KBM-7 (cell line): ENCODE measurements around the gene SRSF8.
"Not testable (repeated sequence)": the region's sequence is repeated elsewhere in the genome, so short reads cannot be mapped to it uniquely, and the experiment has no call there.

Experiments used
- DNase-seq: peaks from one replicate; pipeline ENCODE4 v3.0.0-alpha.2; 2015
- in situ Hi-C: fragments of 300-500 bp; cut with MboI; formaldehyde crosslinking; loops from 2 replicates; pipeline ENCODE4 v1.14.3; 2020; ENCODE audit warnings: low sequenced_read_pairs, low pct_unique_long_range_greater_than_20kb, mixed read lengths

Gene SRSF8, protein sequence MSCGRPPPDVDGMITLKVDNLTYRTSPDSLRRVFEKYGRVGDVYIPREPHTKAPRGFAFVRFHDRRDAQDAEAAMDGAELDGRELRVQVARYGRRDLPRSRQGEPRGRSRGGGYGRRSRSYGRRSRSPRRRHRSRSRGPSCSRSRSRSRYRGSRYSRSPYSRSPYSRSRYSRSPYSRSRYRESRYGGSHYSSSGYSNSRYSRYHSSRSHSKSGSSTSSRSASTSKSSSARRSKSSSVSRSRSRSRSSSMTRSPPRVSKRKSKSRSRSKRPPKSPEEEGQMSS

GRCh38 chr11:95066716-95067038 is at the start of gene SRSF8:
TSS of gene SRSF8 (plus strand) at chr11:95066919. CDS start at chr11:95067227, 308 bp downstream.
- DNase-seq = no peak
- in situ Hi-C loops = no loop called here

GRCh38 chr11:95021468-95021867 is 45.3 kb upstream of the SRSF8 start:
- DNase-seq, in situ Hi-C loops: not testable (repeated sequence)

DNA sequence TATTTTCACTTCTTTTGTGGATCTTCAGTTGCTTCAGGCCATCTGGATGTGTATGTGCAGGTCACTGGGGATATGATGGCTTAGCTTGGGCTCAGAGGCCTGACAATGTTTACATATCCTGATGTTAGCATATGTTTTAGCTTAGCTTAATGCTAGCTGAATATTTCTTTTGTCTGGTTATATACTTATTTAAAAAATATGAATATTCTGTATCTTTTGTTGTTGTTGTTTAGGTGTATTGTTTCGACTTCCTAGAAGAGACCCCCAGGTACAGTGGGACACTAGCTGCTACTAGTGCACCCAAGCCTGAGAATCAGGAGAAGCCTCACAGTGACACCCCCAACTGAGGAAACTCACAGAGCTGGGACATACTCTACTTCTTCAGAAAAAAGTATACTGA is 41.8 kb upstream of the SRSF8 start, which contains the start of gene KDM4E:
Gene KDM4E (plus strand): TSS at position 301 of the 400 bp plus-strand sequence. CDS start 300 bp downstream, outside the sequence.
- no peak for DNase-seq

DNA sequence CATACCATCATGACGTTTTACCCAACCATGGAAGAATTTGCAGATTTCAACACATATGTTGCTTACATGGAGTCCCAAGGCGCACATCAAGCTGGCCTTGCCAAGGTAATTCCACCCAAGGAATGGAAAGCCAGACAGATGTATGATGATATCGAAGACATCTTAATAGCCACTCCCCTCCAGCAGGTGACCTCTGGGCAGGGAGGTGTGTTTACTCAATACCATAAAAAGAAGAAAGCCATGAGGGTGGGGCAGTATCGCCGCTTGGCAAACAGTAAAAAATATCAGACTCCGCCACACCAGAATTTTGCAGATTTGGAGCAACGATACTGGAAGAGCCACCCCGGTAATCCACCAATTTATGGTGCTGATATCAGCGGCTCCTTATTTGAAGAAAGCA is 41.1 kb upstream of the SRSF8 start:
- DNase-seq, in situ Hi-C loops: not testable (repeated sequence)

More for the DNA sequence above, 41.8 kb upstream of the SRSF8 start, which contains the start of gene KDM4E:
- in situ Hi-C loops = no loop called here

- in situ Hi-C loops = no loop called here
- DNase-seq = no peak
Measured at GRCh38 chr11:95028357-95028756, 38.4 kb upstream of the SRSF8 start.

GRCh38 chr11:95033051-95033450 is 33.7 kb upstream of the SRSF8 start:
- in situ Hi-C loops = no loop called here
- DNase-seq = no peak

- no peak for DNase-seq
- in situ Hi-C loops = no loop called here
Measured at GRCh38 chr11:95035316-95035715, 31.4 kb upstream of the SRSF8 start.

GRCh38 chr11:95037356-95038035 is 29.2 kb upstream of the SRSF8 start:
- in situ Hi-C loops, DNase-seq: not testable (repeated sequence)

DNA sequence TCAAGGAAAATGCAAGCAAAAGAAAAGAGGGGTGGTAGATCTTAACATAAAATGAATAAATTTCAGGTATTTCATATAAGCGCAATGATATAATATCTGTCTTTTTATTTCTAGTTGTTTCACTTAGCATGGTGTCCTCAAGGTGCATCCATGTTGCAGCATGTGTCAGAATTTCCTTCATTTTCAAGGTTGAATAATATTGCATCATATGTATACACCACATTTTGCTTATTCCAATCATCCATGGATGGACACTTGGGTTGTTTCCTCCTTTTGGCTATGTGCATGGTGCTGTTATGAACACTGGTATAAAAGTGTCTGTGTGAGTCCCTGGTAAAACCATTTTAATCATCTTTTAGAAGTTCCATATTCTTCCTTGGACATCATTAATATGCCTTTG is 24.5 kb upstream of the SRSF8 start:
- in situ Hi-C loops = no loop called here
- DNase-seq = no peak

GRCh38 chr11:95042906-95043305 is 23.8 kb upstream of the SRSF8 start:
- in situ Hi-C loops = no loop called here
- DNase-seq = no peak

GRCh38 chr11:95044010-95044409 is 22.7 kb upstream of the SRSF8 start:
- no peak for DNase-seq
- in situ Hi-C loops = no loop called here

- DNase-seq = no peak
- in situ Hi-C loops = no loop called here
Measured at GRCh38 chr11:95045812-95046211, 20.9 kb upstream of the SRSF8 start.

DNA sequence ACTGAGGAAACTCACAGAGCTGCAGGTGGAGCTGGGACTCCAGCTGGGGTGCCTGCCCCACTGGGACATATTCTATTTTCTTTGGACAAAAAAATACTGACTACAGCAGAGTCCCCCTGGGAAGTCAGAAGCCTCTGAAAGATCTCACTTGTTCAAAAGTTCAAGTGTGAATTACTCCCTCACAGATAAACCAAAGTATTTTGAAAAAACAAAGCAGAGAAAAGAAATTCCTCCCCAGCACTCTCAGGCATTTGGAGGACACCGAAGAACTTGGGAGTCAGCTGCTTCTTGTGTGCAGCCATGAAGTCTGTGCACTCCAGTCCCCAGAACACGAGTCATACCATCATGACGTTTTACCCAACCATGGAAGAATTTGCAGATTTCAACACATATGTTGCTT is 17.6 kb upstream of the SRSF8 start, which contains the start of gene KDM4F:
Gene KDM4F (plus strand): TSS at position 301 of the 400 bp plus-strand sequence.
- DNase-seq, in situ Hi-C loops: not testable (repeated sequence)

DNA sequence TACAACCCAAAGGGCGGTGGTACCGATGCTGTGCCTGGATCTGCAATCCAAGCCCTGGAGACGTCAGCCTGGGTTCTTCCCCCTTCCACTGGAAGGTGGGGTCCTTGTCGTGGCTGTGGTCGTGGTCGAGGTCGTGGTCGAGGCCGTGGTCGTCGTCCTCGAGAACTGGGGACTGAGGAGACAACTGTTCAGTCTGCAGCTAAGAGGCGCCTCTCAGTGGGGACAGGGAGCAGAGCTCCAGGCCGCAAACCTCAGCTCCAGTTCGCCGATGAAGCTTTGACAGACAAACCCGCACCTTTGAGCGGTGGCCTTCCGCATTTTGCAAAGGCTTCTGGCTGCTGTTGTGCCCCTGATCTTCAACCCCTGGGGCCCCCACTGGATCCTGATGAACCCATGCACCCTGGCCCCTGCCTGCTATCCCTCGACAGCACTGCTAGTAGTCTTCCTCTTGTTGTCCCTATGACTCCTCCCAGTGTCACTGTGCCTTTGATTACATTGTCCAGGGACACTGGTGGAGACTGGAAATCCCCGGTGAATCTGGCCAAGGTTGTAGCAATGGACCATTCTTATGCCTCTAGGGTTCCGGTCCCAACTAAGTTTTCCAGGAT is 16.0 kb upstream of the SRSF8 start:
- DNase-seq = no peak
- in situ Hi-C loops = no loop called here

- no peak for DNase-seq
- in situ Hi-C loops = no loop called here
Measured at GRCh38 chr11:95054356-95054755, 12.4 kb upstream of the SRSF8 start.

DNA sequence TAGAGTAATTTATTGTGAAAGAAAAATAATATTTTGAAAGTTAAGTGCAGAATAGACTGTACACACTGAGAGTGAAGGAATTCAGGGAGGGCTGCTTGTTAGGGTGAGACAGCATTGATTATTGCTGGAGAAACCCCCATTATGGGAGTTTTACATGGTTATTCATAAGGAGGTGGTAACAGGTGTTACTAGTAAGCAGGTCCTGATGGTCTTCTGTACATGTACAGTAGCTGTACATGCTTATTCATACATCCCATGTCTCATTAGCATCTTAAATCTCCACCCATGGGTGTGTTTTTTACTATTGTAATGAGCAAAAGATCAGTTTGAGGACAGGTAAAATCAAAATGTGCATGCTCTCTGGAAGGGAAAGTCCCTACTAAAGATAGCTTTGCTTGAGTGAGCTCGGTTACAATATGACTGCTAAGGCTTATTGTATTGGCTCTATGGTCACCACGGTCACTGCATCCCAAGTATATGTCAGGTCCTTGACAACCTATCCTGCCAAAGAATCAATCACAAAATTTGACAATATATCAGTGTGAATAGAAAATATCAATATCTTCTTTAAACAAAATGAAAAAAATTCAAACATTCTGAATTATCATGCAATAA is 11.3 kb upstream of the SRSF8 start:
- no peak for DNase-seq
- in situ Hi-C loops = no loop called here

DNA sequence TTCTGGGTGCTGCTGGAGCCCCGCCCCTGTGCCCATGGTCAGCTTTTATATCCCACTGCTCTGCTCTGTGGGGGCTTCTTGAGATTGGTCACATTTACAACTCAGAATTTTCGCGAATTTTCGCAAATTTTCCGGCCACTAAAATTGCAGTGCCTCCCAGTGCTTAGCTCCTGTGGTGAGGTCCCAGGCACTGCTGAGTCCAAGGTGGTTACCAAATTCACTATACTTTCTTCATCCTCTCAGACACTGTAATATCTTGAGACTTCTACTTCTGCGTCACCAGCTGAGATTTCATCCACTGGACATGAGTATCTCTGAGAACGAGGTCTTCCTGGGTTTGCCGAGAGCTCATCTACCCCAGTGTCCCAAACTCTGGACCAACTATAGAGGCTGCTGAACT is 8.8 kb upstream of the SRSF8 start:
- DNase-seq = no peak
- in situ Hi-C loops = no loop called here

- in situ Hi-C loops = no loop called here
- DNase-seq = no peak
Measured at GRCh38 chr11:95058621-95059020, 8.1 kb upstream of the SRSF8 start.

DNA sequence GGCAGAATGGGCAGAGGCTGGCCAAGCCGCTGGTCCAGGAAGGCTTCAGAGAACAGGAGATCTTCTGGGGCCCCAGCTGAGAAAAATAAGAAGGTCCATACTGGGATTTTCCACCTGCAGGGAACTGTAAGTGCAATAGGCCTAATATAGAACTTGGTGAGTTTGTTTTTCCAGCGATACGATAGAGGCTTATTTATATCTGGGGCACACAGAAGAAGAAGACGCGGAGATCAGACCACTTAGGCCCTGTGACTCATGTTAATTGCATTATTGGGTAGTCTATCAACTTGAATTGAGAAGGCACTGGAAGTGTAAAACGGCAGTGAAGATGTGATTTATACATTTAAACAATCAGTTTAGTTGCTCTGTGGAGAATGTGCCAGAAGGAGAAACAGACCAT is 7.7 kb upstream of the SRSF8 start:
- no peak for DNase-seq
- in situ Hi-C loops = no loop called here

DNA sequence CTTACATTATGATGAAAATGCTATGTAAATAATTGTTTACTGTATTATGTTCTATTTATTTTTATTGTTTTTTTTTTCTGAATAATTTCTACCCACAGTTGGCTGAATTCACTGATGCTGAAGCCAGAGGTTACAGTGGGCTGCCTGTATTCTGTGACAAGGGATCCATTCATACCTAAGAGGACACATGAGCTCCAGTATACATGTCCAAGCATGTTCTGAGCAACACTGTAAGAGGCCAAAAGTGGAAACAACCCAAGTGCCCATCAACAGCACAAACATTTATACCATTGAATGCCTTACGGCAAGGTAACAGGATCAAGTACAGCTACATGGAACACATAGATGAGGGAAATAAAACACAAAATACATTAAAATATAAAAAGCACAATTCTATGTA is 1.4 kb upstream of the SRSF8 start:
- peak; percentile 28 for DNase-seq
- in situ Hi-C loops = no loop called here
